Measurements from ENCODE around the gene EREG.
"Not testable (repeated sequence)": the region's sequence is repeated elsewhere in the genome, so short reads cannot be mapped to it uniquely, and the experiment has no call there.

DNA sequence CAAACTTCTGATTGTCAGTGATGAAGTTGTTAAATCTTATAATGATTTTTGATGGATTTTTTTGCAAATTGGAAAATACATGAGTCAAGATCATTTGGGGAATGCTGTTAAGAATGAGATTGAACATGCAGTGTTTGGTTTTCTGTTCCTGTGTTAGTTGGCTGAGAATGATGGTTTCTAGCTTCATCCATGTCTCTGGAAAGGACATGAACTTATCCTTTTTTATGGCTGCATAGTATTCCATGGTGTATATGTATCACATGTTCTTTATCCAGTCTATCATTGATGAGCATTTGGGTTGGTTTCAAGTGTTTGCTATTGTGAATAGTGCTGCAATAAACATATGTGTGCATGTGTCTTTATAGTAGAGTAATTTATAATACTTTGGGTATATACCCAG, 24.5 kb upstream of the EREG start:
- TF ChIP-seq, protein P1, sequence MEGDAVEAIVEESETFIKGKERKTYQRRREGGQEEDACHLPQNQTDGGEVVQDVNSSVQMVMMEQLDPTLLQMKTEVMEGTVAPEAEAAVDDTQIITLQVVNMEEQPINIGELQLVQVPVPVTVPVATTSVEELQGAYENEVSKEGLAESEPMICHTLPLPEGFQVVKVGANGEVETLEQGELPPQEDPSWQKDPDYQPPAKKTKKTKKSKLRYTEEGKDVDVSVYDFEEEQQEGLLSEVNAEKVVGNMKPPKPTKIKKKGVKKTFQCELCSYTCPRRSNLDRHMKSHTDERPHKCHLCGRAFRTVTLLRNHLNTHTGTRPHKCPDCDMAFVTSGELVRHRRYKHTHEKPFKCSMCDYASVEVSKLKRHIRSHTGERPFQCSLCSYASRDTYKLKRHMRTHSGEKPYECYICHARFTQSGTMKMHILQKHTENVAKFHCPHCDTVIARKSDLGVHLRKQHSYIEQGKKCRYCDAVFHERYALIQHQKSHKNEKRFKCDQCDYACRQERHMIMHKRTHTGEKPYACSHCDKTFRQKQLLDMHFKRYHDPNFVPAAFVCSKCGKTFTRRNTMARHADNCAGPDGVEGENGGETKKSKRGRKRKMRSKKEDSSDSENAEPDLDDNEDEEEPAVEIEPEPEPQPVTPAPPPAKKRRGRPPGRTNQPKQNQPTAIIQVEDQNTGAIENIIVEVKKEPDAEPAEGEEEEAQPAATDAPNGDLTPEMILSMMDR (IDR thresholded peaks at IDR 0.05; ENCODE audit: low read depth, low read length, missing input control), result not testable (repeated sequence)
- TF ChIP-seq JUND (IDR thresholded peaks at IDR 0.05); GABPA (IDR thresholded peaks at IDR 0.05 in 1 of 2, conservative IDR thresholded peaks at IDR 0.05 in 1 of 2); EGR1 (IDR thresholded peaks at IDR 0.05; ENCODE audit: low read depth in 2 of 2); FOXA1 (IDR thresholded peaks at IDR 0.05); RXRA (IDR thresholded peaks at IDR 0.05); YY1 (IDR thresholded peaks at IDR 0.05); SP1 (IDR thresholded peaks at IDR 0.05); RAD21 (IDR thresholded peaks at IDR 0.05): not testable (repeated sequence)
- TF ChIP-seq, protein P2, sequence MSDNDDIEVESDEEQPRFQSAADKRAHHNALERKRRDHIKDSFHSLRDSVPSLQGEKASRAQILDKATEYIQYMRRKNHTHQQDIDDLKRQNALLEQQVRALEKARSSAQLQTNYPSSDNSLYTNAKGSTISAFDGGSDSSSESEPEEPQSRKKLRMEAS (IDR thresholded peaks at IDR 0.05), result not testable (repeated sequence)
- TF ChIP-seq, protein P3, sequence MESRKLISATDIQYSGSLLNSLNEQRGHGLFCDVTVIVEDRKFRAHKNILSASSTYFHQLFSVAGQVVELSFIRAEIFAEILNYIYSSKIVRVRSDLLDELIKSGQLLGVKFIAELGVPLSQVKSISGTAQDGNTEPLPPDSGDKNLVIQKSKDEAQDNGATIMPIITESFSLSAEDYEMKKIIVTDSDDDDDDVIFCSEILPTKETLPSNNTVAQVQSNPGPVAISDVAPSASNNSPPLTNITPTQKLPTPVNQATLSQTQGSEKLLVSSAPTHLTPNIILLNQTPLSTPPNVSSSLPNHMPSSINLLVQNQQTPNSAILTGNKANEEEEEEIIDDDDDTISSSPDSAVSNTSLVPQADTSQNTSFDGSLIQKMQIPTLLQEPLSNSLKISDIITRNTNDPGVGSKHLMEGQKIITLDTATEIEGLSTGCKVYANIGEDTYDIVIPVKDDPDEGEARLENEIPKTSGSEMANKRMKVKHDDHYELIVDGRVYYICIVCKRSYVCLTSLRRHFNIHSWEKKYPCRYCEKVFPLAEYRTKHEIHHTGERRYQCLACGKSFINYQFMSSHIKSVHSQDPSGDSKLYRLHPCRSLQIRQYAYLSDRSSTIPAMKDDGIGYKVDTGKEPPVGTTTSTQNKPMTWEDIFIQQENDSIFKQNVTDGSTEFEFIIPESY (IDR thresholded peaks at IDR 0.05), result not testable (repeated sequence)
